GM18498 (cell line): Measurements from ENCODE around the gene RYR1.
A peak's percentile ranks its signal among the peaks of the same experiment; 100 is the strongest.
"Not testable (repeated sequence)": the region's sequence is repeated elsewhere in the genome, so short reads cannot be mapped to it uniquely, and the experiment has no call there.

Experiments
- ATAC-seq: cut with Tn5 transposase; IDR thresholded peaks from one replicate; pipeline ENCODE4 v1.9.1; 2021; ENCODE audit warnings: mild to moderate bottlenecking, moderate library complexity; ENCODE audit not compliant: unreplicated experiment

Gene RYR1

GRCh38 chr19:38599722-38600121 is 166.2 kb downstream of the RYR1 start:
- ATAC-seq: no peak

- not testable (repeated sequence) for ATAC-seq
These were observed 169.4 kb downstream of the RYR1 start for GRCh38 chr19:38602856-38603255.

GRCh38 chr19:38606131-38606530 is 172.6 kb downstream of the RYR1 start:
- ATAC-seq: no peak

- no peak for ATAC-seq
These were observed 180.8 kb downstream of the RYR1 start for GRCh38 chr19:38614289-38614688.

GRCh38 chr19:38615007-38615581 is 181.6 kb downstream of the RYR1 start:
- ATAC-seq: no peak

- ATAC-seq: no peak
These were observed 182.8 kb downstream of the RYR1 start for GRCh38 chr19:38616265-38616664.

- no peak for ATAC-seq
These were observed 183.8 kb downstream of the RYR1 start for GRCh38 chr19:38617283-38617763.

- ATAC-seq: peak; percentile 66
These were observed 184.5 kb downstream of the RYR1 start, which contains the start of gene MAP4K1 for GRCh38 chr19:38617764-38618589. Gene MAP4K1, minus strand, starts transcription at chr19:38617953. Its CDS starts 58 bp downstream, at chr19:38617895.

- ATAC-seq: peak; percentile 69
These were observed 185.3 kb downstream of the RYR1 start, which contains the start of gene EIF3K for GRCh38 chr19:38618590-38619360. Gene EIF3K, plus strand, starts transcription at chr19:38619188. Its CDS starts 81 bp downstream, at chr19:38619269.

- no peak for ATAC-seq
These were observed 186.1 kb downstream of the RYR1 start for GRCh38 chr19:38619361-38620174.

- no peak for ATAC-seq
These were observed 191.3 kb downstream of the RYR1 start for GRCh38 chr19:38624822-38625221.

- ATAC-seq: no peak
These were observed 192.9 kb downstream of the RYR1 start for GRCh38 chr19:38626401-38626800.

- no peak for ATAC-seq
These were observed 196.1 kb downstream of the RYR1 start for GRCh38 chr19:38629568-38629967.

GRCh38 chr19:38631301-38631700 is 197.8 kb downstream of the RYR1 start:
- not testable (repeated sequence) for ATAC-seq

GRCh38 chr19:38631811-38632475 is 198.5 kb downstream of the RYR1 start:
- ATAC-seq: not testable (repeated sequence)

GRCh38 chr19:38632476-38633213 is 199.2 kb downstream of the RYR1 start:
- ATAC-seq: no peak

- ATAC-seq: no peak
These were observed 201.4 kb downstream of the RYR1 start for GRCh38 chr19:38634757-38635482.
